Hippocampal formation (tissue), 2 donors: ENCODE measurements around the gene RPL18.
A peak's percentile ranks its signal among the peaks of the same experiment; 100 is the strongest.

ENCODE experiments used
- DNase-seq, 2 donors: peaks; one replicate each; lab custom pipeline; 2025; lab: John Stamatoyannopoulos, UW

The RPL18 gene

DNA sequence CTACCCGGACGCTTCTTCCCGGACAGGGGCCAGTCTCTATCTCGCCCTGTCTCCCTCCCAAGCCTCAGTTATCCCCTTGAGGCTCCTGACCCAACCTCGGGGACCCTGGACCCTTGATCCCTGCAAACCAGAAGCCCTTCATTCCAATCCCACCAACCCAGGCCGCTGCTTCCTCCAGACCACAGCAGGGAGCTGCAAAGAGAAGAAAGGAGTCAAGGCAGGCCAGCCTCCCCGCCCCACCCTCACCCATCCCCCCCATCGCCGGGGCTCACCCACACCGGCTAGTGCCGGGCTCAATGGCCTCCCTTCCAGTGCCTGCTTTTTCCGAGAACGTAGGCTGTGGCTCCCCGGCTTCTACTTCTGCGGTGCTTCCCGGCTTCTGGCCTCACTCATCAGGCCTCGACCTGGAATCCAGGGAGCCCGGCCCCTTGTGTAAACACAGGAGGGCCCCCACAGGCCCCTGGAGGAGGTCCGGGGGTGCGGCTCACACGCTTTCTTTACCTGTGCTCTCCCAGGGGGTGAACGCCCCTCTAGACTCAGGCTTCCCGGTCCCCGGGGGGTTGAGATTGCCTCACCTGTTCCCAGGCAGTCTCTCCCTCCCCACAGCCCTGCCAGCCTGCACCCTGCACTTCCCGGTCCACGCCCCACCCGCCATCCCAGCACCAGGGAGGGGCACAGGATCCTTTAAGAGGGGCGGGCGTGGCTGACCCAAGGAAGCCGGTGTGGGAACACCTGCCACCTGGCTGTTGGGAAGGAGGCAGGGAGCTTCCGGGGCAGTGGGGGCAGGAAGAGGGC lies 4.3 kb downstream of the RPL18 start, which contains the start of gene FAM83E:
Gene FAM83E, minus strand, starts transcription at position 641 of the 795 bp plus-strand sequence. CDS start 1,704 bp downstream, outside the sequence.
- DNase-seq: no peak

GRCh38 chr19:48613852-48614435 lies 5.0 kb downstream of the RPL18 start:
- DNase-seq: no peak

DNA sequence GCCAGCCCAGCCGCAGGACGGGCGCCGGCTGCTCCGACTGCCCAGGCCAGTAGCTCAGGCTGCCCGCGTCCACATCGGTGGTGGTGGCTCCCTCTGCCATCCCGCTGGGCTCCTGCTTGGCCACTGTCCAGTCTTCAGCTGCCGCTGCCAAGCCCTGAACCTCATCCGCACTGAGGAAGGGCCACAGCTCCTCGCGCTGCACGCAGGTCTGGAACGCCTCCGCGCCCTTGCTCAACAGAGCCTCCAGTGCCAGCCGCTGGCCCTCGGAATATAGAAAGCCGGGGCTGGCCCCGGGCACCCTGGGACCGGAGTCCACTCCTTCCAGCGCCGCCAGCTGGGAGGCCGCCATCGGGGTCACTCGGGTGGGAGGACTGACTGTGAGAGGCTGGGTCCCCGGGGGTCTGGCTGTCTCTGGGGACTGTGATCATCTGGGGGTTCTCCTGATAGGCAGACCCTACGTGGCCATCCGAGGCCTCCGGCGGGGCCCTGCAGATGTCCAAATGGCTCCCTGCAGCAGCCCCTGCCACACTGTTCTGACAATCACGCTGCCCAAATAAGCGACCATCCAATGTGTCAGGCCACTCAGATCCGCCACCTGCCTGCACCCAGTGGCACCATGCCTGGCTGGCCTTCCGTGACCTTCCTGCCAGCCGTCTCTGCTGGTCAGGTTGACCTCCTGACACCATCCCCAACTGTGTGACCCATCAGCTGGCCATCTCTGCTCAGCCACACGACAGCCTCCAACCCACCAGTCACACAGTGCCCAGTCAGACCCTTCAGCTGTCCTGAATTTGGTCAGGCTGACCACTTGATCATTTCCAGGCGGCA lies 5.7 kb downstream of the RPL18 start:
- peak in 1 of 2 donors; percentile 27 for DNase-seq

DNA sequence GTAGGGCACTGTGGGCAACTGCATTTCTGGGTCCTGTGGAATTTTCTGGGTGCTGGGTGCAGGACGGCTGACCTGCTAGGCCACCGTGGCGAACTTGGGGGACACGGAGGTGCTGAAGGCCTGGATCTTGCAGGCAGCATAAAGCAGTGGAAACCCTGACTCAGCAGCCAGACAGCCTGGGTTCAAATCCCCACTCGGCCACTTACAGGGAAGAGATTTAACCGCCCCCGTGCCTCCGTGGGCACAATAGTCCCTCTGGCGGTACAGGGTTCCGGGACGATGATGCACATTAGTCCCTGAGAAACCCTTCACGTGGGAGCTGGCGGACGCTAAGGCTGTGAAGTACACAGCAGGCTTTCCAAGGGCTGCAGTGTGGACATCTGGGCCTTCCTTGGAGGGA lies 7.1 kb downstream of the RPL18 start:
- DNase-seq: no peak

- no peak for DNase-seq
Observed at GRCh38 chr19:48609571-48610108, 9.3 kb downstream of the RPL18 start.

DNA sequence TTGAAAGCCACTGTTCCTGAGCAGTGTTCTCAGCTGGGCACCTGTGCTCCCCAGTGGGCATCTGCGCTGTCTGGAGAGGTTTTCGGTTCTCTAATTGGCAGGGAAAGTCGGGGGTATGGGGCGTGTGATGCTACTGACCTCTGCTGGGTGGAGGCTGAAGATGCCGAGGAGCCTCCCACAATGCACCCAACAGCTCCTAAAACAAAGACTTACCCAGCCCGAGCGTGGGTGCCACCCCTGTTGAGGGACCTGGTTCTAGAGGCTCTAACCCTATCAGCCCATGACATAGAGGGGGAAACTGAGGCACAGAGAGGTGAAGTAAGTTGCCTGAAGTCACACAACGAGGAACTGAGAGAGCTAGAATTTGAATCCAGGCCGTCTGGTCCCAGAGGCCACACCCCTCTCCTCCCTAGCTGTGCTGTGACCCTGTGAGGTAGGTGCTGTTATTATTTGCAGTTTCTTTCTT lies 10.1 kb downstream of the RPL18 start:
- DNase-seq: no peak

DNA sequence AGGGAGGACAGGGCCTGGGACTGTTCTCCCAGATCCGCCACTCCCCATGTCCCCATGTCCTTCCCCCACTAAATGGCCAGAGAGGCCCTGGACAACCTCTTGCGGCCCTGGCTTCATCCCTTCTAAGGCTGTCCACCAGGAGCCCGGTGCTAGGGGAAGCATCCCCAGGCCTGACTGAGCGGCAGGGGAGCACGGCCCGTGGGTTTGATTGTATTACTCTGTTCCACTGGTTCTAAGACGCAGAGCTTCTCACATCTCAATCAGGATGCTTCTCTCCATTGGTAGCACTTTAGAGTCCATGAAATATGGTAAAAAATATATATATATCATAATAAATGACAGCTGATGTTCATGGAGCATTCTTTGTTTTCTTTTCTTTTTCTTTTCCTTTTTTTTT lies 11.6 kb downstream of the RPL18 start:
- DNase-seq: no peak

GRCh38 chr19:48606463-48607358 lies 12.3 kb downstream of the RPL18 start, which contains the start of gene SPACA4:
SPACA4 (plus strand) TSS chr19:48606742; CDS start chr19:48606979, 237 bp downstream.
- no peak for DNase-seq

DNA sequence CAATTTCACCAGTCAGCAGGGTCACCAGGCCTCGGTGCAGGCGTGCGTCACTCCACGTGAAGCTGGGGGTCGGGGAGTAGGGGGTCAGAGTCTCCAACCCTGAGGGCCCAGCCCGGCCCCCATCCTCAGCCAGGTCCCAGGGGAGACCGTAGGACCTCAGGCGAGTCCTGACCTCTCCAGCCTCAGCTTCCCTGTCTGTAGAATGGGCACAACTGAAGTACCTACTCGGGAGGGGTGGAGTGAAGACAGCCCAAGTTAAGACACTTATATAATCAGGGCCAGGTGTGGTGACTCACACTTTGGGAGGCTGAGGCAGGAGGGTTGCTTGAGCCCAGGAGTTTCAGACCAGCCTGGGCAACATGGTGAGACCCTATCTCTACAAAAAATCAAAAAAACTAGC lies 15.1 kb downstream of the RPL18 start:
- DNase-seq: no peak

DNA sequence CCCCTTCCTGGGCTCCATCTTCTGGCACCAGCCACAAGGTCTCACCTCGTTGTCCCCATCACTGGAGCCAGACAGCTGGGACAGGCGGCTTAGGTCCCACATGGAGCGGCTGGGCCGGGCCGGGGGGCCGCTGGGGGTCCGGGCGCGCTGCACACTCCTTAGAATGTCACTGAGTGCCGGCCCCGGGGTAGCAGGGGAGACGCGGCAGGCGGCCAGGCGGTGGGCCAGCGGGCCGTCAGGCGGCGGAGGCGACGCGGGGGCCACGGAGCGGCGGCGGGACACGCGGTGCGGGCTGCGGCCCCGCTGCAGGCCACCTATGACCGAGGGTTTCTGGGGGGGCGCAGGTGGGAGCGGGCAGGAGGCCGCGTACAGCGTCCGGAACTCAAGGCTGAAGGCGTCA lies 15.5 kb downstream of the RPL18 start:
- no peak for DNase-seq

- no peak for DNase-seq
Observed at GRCh38 chr19:48603001-48603400, 16.0 kb downstream of the RPL18 start.

- no peak for DNase-seq
Observed at GRCh38 chr19:48600679-48601417, 18.1 kb downstream of the RPL18 start.

GRCh38 chr19:48598996-48599700 lies 19.8 kb downstream of the RPL18 start:
- DNase-seq: no peak

DNA sequence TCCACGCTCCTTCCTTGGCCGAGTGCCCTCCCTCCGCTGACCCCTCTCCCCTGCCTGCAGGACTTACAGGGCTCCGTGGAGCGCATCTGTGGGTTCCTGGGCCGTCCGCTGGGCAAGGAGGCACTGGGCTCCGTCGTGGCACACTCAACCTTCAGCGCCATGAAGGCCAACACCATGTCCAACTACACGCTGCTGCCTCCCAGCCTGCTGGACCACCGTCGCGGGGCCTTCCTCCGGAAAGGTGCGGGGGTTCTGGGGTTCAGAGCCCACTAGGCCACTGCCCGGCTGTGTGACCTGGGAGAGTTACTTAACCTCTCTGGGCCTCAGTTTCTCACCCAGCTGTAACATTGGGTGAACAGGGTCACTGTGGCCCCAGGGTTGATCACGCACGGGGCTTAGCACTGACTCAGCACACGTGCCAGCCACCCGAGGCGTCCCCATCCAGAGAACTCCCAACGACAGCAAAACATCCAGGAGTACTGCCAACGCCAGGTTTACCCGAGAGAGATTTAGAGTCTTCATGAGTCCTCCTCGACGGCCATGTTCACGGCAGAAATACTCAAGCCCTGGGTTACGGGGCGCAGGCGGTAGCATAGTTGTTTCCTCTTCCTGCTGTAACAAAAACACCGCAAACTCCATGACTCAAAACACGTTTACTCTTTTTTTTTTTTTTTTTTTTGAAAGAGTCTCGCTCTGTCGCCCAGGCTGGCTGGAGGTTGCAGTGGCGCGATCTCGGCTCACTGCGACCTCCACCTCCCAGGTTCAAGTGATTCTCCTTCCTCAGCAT lies 22.1 kb downstream of the RPL18 start:
- no peak for DNase-seq

DNA sequence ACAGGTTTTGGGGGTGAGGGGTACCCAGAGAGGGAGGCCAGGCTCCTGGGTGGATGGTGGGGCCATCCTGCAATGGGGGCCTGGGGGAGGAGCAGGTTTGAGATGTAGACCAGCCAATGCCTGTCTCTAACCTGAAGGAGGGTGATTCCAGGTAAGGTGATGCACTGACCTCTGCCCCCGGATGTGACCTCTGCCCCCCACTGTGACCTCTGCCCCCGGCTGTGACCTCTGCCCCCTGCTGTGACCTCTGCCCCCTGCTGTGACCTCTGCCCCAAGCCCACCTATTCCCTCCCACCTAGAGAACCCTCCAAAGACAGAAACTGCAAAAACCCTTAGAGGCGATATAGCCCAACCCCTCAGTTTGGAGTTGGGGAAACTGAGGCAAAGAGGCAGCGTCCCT lies 22.7 kb downstream of the RPL18 start:
- no peak for DNase-seq

- no peak for DNase-seq
Observed at GRCh38 chr19:48595833-48596232, 23.1 kb downstream of the RPL18 start.

DNA sequence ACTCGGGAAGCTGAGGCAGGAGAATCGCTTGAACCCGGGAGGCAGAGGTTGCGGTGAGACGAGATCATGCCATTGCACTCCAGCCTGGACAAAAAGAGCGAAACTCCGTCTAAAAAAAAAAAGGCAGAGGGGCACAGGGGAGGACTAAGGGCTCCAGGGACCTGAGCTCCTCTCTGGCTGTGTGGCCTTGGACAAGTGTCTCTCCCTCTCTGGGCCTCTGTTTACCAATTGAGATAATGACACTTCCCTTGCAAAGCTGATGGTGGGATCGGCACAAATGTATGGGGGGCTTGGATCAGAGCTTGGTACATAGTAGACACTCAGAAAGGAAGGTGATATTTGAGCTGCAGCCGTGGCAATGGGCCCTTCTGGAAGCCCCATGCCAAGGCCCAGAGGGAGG lies 23.8 kb downstream of the RPL18 start:
- DNase-seq: no peak

GRCh38 chr19:48591021-48591420 lies 28.0 kb downstream of the RPL18 start:
- no peak for DNase-seq
